Measurements from ENCODE around the gene TAF4. TPM values are rescaled to one million over a fixed set of nuclear protein-coding genes. Genes with fewer than 3 reads are reported as not detected.

The TAF4 gene
- total and polyA plus RNA-seq, 2 of the 13 experiments (the other 11 are each of a cell fraction or from before 2014, with no cell fraction given) = 5.9 to 12.0 TPM

DNA sequence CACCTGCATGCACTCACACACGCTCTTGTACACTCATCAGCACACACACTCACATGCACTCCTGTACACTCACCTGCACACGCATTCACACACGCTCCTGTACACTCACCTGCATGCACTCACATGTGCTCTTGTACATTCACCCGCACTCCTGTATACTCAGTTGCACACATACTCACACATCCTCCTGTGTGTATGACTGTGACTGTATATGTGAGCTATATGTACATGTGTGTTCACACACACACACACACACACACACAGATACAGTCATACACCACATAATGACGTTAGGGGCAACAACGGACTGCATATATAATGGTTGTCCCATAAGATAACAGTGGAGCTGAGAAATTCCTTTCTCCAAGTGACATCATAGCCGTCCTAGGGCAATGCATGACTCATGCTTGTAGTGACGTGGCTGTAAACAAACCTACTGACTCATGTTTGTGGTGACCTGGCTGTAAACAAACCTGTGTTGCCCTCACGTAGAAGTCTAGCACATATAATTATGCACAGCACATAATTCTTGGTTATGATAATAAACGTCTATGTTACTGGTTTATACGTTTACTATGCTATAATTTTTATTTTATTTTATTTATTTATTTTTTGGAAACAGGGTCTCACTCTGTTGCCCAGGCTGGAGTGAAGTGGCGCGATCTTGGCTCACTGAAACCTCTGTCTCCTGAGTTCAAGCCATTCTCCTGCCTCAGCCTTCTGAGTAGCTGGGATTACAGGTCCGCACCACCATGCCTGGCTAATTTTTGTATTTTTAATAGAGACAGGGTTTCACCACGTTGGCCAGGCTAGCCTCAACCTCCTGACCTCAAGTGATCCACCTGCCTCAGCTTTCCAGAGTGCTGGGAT, 22.8 kb upstream of the TAF4 start (continued):
- no peak for TF ChIP-seq ZBTB8A (CRISPR knock-in tag; IDR thresholded peaks at IDR 0.05; ENCODE audit: borderline replicate concordance, low read depth)
- no peak for TF ChIP-seq THYN1 (CRISPR knock-in tag; IDR thresholded peaks at IDR 0.05; ENCODE audit: borderline replicate concordance, low read depth)
- TF ChIP-seq ZNF790 (CRISPR knock-in tag; IDR thresholded peaks at IDR 0.05; ENCODE audit: borderline replicate concordance) = no peak
- no peak for TF ChIP-seq NFIC (IDR thresholded peaks at IDR 0.05; ENCODE audit: low read length)
- TF ChIP-seq POLR2A (IDR thresholded peaks at IDR 0.05; ENCODE audit: insufficient read depth in 1 of 2, low read depth in 2 of 2, low read length in 2 of 2) = no peak
- TF ChIP-seq ZNF598 (CRISPR knock-in tag; IDR thresholded peaks at IDR 0.05; ENCODE audit: borderline replicate concordance) = no peak
- TF ChIP-seq, protein P1, sequence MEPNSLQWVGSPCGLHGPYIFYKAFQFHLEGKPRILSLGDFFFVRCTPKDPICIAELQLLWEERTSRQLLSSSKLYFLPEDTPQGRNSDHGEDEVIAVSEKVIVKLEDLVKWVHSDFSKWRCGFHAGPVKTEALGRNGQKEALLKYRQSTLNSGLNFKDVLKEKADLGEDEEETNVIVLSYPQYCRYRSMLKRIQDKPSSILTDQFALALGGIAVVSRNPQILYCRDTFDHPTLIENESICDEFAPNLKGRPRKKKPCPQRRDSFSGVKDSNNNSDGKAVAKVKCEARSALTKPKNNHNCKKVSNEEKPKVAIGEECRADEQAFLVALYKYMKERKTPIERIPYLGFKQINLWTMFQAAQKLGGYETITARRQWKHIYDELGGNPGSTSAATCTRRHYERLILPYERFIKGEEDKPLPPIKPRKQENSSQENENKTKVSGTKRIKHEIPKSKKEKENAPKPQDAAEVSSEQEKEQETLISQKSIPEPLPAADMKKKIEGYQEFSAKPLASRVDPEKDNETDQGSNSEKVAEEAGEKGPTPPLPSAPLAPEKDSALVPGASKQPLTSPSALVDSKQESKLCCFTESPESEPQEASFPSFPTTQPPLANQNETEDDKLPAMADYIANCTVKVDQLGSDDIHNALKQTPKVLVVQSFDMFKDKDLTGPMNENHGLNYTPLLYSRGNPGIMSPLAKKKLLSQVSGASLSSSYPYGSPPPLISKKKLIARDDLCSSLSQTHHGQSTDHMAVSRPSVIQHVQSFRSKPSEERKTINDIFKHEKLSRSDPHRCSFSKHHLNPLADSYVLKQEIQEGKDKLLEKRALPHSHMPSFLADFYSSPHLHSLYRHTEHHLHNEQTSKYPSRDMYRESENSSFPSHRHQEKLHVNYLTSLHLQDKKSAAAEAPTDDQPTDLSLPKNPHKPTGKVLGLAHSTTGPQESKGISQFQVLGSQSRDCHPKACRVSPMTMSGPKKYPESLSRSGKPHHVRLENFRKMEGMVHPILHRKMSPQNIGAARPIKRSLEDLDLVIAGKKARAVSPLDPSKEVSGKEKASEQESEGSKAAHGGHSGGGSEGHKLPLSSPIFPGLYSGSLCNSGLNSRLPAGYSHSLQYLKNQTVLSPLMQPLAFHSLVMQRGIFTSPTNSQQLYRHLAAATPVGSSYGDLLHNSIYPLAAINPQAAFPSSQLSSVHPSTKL (CRISPR knock-in tag; IDR thresholded peaks at IDR 0.05) = peak; percentile 43; the same call in 1 of the 2 replicates
- TF ChIP-seq BCL6 (CRISPR knock-in tag; IDR thresholded peaks at IDR 0.05) = no peak
- no peak for TF ChIP-seq ZNF24 (IDR thresholded peaks at IDR 0.05)
- TF ChIP-seq ZNF788 (CRISPR knock-in tag; IDR thresholded peaks at IDR 0.05; ENCODE audit: borderline replicate concordance) = no peak
- TF ChIP-seq, protein P2, sequence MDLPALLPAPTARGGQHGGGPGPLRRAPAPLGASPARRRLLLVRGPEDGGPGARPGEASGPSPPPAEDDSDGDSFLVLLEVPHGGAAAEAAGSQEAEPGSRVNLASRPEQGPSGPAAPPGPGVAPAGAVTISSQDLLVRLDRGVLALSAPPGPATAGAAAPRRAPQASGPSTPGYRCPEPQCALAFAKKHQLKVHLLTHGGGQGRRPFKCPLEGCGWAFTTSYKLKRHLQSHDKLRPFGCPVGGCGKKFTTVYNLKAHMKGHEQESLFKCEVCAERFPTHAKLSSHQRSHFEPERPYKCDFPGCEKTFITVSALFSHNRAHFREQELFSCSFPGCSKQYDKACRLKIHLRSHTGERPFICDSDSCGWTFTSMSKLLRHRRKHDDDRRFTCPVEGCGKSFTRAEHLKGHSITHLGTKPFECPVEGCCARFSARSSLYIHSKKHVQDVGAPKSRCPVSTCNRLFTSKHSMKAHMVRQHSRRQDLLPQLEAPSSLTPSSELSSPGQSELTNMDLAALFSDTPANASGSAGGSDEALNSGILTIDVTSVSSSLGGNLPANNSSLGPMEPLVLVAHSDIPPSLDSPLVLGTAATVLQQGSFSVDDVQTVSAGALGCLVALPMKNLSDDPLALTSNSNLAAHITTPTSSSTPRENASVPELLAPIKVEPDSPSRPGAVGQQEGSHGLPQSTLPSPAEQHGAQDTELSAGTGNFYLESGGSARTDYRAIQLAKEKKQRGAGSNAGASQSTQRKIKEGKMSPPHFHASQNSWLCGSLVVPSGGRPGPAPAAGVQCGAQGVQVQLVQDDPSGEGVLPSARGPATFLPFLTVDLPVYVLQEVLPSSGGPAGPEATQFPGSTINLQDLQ (CRISPR knock-in tag; IDR thresholded peaks at IDR 0.05) = no peak
- no peak for TF ChIP-seq KDM2A (CRISPR knock-in tag; IDR thresholded peaks at IDR 0.05; ENCODE audit: borderline replicate concordance, low read depth)
- TF ChIP-seq ZNF552 (CRISPR knock-in tag; IDR thresholded peaks at IDR 0.05; ENCODE audit: borderline replicate concordance) = no peak
- TF ChIP-seq, protein P3, sequence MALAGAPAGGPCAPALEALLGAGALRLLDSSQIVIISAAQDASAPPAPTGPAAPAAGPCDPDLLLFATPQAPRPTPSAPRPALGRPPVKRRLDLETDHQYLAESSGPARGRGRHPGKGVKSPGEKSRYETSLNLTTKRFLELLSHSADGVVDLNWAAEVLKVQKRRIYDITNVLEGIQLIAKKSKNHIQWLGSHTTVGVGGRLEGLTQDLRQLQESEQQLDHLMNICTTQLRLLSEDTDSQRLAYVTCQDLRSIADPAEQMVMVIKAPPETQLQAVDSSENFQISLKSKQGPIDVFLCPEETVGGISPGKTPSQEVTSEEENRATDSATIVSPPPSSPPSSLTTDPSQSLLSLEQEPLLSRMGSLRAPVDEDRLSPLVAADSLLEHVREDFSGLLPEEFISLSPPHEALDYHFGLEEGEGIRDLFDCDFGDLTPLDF (CRISPR knock-in tag; IDR thresholded peaks at IDR 0.05) = no peak
- no peak for TF ChIP-seq SP1 (IDR thresholded peaks at IDR 0.05)
- no peak for TF ChIP-seq SP1 (CRISPR knock-in tag; IDR thresholded peaks at IDR 0.05)
- TF ChIP-seq ZSCAN12 (CRISPR knock-in tag; IDR thresholded peaks at IDR 0.05) = no peak
- no peak for TF ChIP-seq SP5 (CRISPR knock-in tag; IDR thresholded peaks at IDR 0.05; ENCODE audit: borderline replicate concordance, low read depth)
- TF ChIP-seq ZFP36L1 (CRISPR knock-in tag; IDR thresholded peaks at IDR 0.05) = no peak
- peak; percentile 98 for TF ChIP-seq ZBTB21 (CRISPR knock-in tag; IDR thresholded peaks at IDR 0.05)
- TF ChIP-seq ARHGAP35 (CRISPR knock-in tag; IDR thresholded peaks at IDR 0.05; ENCODE audit: borderline replicate concordance) = no peak
- no peak for TF ChIP-seq ZBTB42 (CRISPR knock-in tag; IDR thresholded peaks at IDR 0.05)
- no peak for TF ChIP-seq U2AF1 (optimal IDR thresholded peaks at IDR 0.05; ENCODE audit: low read depth, low read length)

All from HepG2 (cell line).